Psoas muscle (tissue), 8 donors: Measurements from ENCODE around the gene SHMT2. TPM values are rescaled to one million over a fixed set of nuclear protein-coding genes. Genes with fewer than 3 reads are reported as not detected.

Experiments used
- ATAC-seq, 4 donors: fragments of 200-7000 bp; cut with Tn5 transposase; one replicate each; pipeline ENCODE4 v1.9.1; 2020; ENCODE audit warnings: moderate library complexity in 3 of 4, mild to moderate bottlenecking in 2 of 4
- DNase-seq, 2 donors: peaks; one replicate each; pipeline ENCODE4 v3.0.0-alpha.2; 2020
- H3K27ac ChIP-seq: fragments of 200-600 bp; one replicate; pipeline ENCODE4 v1.8.0; 2022
- H3K27me3 ChIP-seq, 3 donors: fragments of 200-600 bp in 1 of 3; one replicate each; pipeline versions ENCODE4 v1.6.1 to v1.8.0; 2013 to 2022; ENCODE audit warnings: low read length in 2 of 3, mild to moderate bottlenecking in 2 of 3, moderate library complexity in 1 of 3; ENCODE audit not compliant: insufficient read depth in 3 of 3
- H3K36me3 ChIP-seq, 2 donors: fragments of 200-600 bp in 1 of 2; one replicate each; pipeline versions ENCODE4 v1.6.1 to v1.8.0; 2013 to 2022; ENCODE audit warnings: low read depth in 1 of 2, mild to moderate bottlenecking in 1 of 2, moderate library complexity in 1 of 2; ENCODE audit not compliant: insufficient read depth in 1 of 2
- H3K4me1 ChIP-seq: fragments of 200-600 bp; one replicate; pipeline ENCODE4 v1.8.0; 2022
- H3K4me3 ChIP-seq: fragments of 200-600 bp; one replicate; pipeline ENCODE4 v1.8.0; 2022; ENCODE audit warnings: mild to moderate bottlenecking
- H3K9me3 ChIP-seq: fragments of 200-600 bp; one replicate; pipeline ENCODE4 v1.8.0; 2022
- WGBS, 3 donors: extraction: QIAGEN DNeasy Blood & Tissue Kit; methylation state at CpG; one replicate each; pipeline versions ENCODE4 v1.1.6 to v1.1.7; 2013; 5-methylcytosine and 5-hydroxymethylcytosine counted together
- intact Hi-C, 2 donors: fragments of 100-400 bp; cut with DNase I; formaldehyde crosslinking; loops; one replicate each; pipeline versions ENCODE4 v1.11.0 to v1.14.2; 2022
- polyA plus RNA-seq, 3 donors: library from polyadenylated mRNA; stranded (reverse); fragments of 200-250 nt; gene quantifications; one replicate each; pipeline ENCODE4 v1.2.3, GENCODE V29; 2013
- total RNA-seq, 4 donors: library from RNA; stranded (reverse); fragmentation: NEBNext Ultra II Directional in 2 of 4; extraction: Animal tissue kit (Norgen Biotek cat#: 25700) in 2 of 4; gene quantifications; one replicate each; pipeline versions ENCODE4 v1.2.1 to v1.2.4, GENCODE V29; 2021 to 2023
- TF ChIP-seq, protein P1 (sequence below): fragments of 200-600 bp; IDR thresholded peaks from one replicate; pipeline ENCODE4 v1.8.0; 2022; ENCODE audit warnings: antibody characterized with exemption
- donor health status: healthy with polysubstance abuse.
- donor health status: DM: no; HTN: no; CAD: no; lungs with moderate emphysema.
- donor health status: Bipolar disorder and iron deficiency.
- donor health status: healthy.
- donor health status: DM: yes; HTN: yes; CAD: no.
- donor health status: DM: no; HTN: no; CAD: no.
- donor health status: DM: no; HTN: no; CAD: no.
- donor health status: DM: yes; HTN: yes; CAD: no.

Gene SHMT2
- total and polyA plus RNA-seq, 7 donors = 36.6 to 66.8 (median 53.6) TPM

GRCh38 chr12:57187222-57188089 is 42.1 kb upstream of the SHMT2 start:
- 69 to 74% (median 70%) methylated on average over 21 of the region's 21 CpGs for WGBS, 3 donors
- Histone ChIP-seq H3K36me3 (peaks cover 0 to 40% of the 10 kb centered on the region in 2 donors), H3K27me3 (no peaks in the 10 kb centered on the region), H3K9me3 (no peaks in the 10 kb centered on the region), H3K27ac (no peak overlapping the region), H3K4me1 (no peaks in the 10 kb centered on the region), H3K4me3 (no peak overlapping the region)
- intact Hi-C loops = no loop called here
- ATAC-seq (no peak), DNase-seq (no peak)
- TF ChIP-seq, protein P1, sequence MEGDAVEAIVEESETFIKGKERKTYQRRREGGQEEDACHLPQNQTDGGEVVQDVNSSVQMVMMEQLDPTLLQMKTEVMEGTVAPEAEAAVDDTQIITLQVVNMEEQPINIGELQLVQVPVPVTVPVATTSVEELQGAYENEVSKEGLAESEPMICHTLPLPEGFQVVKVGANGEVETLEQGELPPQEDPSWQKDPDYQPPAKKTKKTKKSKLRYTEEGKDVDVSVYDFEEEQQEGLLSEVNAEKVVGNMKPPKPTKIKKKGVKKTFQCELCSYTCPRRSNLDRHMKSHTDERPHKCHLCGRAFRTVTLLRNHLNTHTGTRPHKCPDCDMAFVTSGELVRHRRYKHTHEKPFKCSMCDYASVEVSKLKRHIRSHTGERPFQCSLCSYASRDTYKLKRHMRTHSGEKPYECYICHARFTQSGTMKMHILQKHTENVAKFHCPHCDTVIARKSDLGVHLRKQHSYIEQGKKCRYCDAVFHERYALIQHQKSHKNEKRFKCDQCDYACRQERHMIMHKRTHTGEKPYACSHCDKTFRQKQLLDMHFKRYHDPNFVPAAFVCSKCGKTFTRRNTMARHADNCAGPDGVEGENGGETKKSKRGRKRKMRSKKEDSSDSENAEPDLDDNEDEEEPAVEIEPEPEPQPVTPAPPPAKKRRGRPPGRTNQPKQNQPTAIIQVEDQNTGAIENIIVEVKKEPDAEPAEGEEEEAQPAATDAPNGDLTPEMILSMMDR = no peak

DNA sequence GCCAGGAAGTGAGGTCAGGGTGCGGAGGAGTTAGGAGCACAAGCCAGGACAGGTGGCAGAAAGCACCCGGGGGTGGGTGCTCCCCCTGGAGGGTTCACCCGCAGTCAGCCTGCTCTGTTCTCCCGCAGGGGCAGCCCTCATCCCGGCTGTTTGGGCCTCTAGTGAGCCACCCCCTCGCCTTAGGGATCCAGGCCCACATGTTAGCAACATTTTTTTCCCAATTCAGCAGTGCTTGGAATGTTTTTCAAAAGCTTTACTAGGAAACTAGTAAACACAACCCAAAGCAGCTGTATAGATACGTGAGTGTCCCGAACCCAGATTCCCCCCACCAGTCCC is 41.5 kb upstream of the SHMT2 start:
- TF ChIP-seq, protein P1 = no peak
- WGBS, 3 donors = 67 to 77% (median 70%) methylated on average over 8 of the region's 8 CpGs
- intact Hi-C loops = no loop called here
- Histone ChIP-seq H3K27ac (no peak overlapping the region), H3K9me3 (no peaks in the 10 kb centered on the region), H3K27me3 (no peaks in the 10 kb centered on the region), H3K4me3 (no peak overlapping the region), H3K4me1 (no peaks in the 10 kb centered on the region), H3K36me3 (peaks cover 0 to 40% of the 10 kb centered on the region in 2 donors)
- DNase-seq = no peak
- no peak for ATAC-seq

- intact Hi-C loops = no loop called here
- 74 to 82% (median 77%) methylated on average over 6 of the region's 6 CpGs for WGBS, 3 donors
- H3K27me3 ChIP-seq = no peaks in the 10 kb centered on the region
- ATAC-seq (no peak), DNase-seq (no peak)
- H3K36me3 ChIP-seq = peaks cover 0 to 45% of the 10 kb centered on the region in 2 donors
- no peak overlapping the region for H3K4me3 ChIP-seq
- TF ChIP-seq, protein P1 = no peak
- no peaks in the 10 kb centered on the region for H3K9me3 ChIP-seq
- H3K27ac ChIP-seq = no peak overlapping the region
- H3K4me1 ChIP-seq = no peaks in the 10 kb centered on the region
These were observed 39.5 kb upstream of the SHMT2 start for GRCh38 chr12:57190037-57190436.

- no peak for ATAC-seq
- H3K27ac ChIP-seq = no peak overlapping the region
- H3K4me3 ChIP-seq = no peak overlapping the region
- H3K27me3 ChIP-seq = no peaks in the 10 kb centered on the region
- WGBS, 3 donors = 89 to 94% (median 92%) methylated on average over 23 of the region's 23 CpGs
- no peak for DNase-seq
- intact Hi-C loops = no loop called here
- no peaks in the 10 kb centered on the region for H3K9me3 ChIP-seq
- peaks cover 0 to 44% of the 10 kb centered on the region in 2 donors for H3K36me3 ChIP-seq
- no peaks in the 10 kb centered on the region for H3K4me1 ChIP-seq
- TF ChIP-seq, protein P1 = no peak
These were observed 38.7 kb upstream of the SHMT2 start for GRCh38 chr12:57190821-57191220.
